MM.1S (cell line): ENCODE measurements around the gene MGAT4B.

ENCODE experiments used
- EZH2 ChIP-seq: fragments of 300-600 bp; sonication (generic); optimal IDR thresholded peaks from 2 replicates; pipeline ENCODE3; 2017; ENCODE audit warnings: low read depth, mild to moderate bottlenecking, antibody characterized with exemption, low read length, mixed read lengths
- EZH2phosphoT487 ChIP-seq: fragments of 300-600 bp; sonication (generic); IDR thresholded peaks from 2 replicates; pipeline ENCODE4 v1.6.1; 2018; ENCODE audit warnings: antibody characterized with exemption, low read length
- TF ChIP-seq, protein P1 (sequence below): fragments of 300-600 bp; sonication (generic); IDR thresholded peaks from 2 replicates; pipeline ENCODE4 v1.5.1; 2016; ENCODE audit warnings: antibody characterized with exemption, low read length, mixed read lengths

DNA sequence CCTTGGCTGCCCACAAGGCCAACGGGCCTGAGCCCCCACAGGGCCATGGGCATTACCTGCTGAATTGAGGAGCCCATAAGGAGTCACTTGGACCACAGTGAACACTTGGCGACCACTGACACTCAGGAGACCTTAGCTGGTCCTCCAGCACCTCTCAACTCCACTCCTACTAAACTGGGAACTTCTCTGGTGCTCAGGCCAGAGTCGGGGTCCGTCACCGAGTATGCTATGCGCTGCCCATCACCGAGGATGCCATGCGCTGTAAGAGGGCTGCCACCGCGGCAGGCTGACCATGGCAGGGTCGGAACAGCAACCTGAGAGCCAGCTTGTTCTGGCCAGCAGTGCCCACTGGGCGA lies 13.4 kb upstream of the MGAT4B start:
- TF ChIP-seq EZH2phosphoT487 (no peak), EZH2 (no peak)
- TF ChIP-seq, protein P1, sequence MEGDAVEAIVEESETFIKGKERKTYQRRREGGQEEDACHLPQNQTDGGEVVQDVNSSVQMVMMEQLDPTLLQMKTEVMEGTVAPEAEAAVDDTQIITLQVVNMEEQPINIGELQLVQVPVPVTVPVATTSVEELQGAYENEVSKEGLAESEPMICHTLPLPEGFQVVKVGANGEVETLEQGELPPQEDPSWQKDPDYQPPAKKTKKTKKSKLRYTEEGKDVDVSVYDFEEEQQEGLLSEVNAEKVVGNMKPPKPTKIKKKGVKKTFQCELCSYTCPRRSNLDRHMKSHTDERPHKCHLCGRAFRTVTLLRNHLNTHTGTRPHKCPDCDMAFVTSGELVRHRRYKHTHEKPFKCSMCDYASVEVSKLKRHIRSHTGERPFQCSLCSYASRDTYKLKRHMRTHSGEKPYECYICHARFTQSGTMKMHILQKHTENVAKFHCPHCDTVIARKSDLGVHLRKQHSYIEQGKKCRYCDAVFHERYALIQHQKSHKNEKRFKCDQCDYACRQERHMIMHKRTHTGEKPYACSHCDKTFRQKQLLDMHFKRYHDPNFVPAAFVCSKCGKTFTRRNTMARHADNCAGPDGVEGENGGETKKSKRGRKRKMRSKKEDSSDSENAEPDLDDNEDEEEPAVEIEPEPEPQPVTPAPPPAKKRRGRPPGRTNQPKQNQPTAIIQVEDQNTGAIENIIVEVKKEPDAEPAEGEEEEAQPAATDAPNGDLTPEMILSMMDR, result no peak
